OCI-LY1 (cell line): Measurements from ENCODE around the gene DDR1.

Source experiments
- EZH2 ChIP-seq: fragments of 200-600 bp; sonication (generic), shearing (Covaris generic); IDR thresholded peaks from 2 replicates; pipeline ENCODE4 v1.8.0; 2017; ENCODE audit warnings: borderline replicate concordance, mixed run types, mild to moderate bottlenecking, antibody characterized with exemption, low read length, moderate library complexity, mixed read lengths
- TF ChIP-seq, protein P1 (sequence below): fragments of 200-600 bp; sonication (generic), shearing (Covaris generic); IDR thresholded peaks from 2 replicates; pipeline ENCODE4 v1.5.1; 2017; ENCODE audit warnings: mild to moderate bottlenecking, antibody characterized with exemption, low read length, moderate library complexity, mixed read lengths

DNA sequence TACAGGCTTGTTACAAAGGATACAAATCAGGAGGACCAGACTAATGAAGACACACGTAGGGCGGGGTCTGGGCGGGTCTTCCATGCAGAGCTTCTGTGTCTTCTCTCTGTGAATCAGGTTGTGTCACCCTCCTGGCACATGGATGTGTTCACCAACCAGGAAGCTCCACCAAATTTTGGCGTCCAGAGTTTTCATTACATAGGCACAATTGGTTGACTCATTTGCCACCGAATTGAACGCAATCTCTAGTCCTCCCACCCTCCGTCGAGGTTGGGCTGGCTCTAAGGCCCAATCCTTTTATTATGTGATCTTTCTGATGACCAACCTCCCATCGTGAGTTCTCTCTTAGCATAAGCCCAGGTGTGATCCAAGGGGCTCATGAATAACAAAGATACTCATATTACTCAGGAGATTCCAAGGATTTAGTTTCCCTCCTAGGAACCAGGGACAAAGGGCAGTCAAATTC lies 36.3 kb upstream of the DDR1 start:
- TF ChIP-seq, protein P1, sequence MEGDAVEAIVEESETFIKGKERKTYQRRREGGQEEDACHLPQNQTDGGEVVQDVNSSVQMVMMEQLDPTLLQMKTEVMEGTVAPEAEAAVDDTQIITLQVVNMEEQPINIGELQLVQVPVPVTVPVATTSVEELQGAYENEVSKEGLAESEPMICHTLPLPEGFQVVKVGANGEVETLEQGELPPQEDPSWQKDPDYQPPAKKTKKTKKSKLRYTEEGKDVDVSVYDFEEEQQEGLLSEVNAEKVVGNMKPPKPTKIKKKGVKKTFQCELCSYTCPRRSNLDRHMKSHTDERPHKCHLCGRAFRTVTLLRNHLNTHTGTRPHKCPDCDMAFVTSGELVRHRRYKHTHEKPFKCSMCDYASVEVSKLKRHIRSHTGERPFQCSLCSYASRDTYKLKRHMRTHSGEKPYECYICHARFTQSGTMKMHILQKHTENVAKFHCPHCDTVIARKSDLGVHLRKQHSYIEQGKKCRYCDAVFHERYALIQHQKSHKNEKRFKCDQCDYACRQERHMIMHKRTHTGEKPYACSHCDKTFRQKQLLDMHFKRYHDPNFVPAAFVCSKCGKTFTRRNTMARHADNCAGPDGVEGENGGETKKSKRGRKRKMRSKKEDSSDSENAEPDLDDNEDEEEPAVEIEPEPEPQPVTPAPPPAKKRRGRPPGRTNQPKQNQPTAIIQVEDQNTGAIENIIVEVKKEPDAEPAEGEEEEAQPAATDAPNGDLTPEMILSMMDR: no peak
- TF ChIP-seq EZH2: no peak
